ENCODE data around the gene PHACTR4.
"Not testable (repeated sequence)": the region's sequence is repeated elsewhere in the genome, so short reads cannot be mapped to it uniquely, and the experiment has no call there.

PHACTR4 gene

DNA sequence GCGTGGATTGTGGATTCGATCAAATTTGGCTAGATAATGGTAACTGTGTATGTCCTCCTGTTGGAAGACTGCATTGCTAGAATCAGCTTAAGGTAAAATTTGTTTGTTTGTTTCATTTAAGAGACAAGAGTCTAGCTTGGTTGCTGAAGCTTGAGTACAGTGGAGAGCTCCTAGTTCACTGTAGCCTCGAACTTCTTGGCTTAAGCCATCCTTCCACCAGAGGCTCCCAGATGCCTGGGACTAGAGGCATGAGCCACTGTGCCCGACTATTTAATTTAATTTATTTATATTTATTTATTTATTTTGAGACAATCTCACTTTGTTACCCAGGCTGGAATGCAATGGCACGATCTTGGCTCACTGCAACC, 1.5 kb downstream of the PHACTR4 start:
- DNase-seq (ENCODE audit: low read depth) = no peak

DNA sequence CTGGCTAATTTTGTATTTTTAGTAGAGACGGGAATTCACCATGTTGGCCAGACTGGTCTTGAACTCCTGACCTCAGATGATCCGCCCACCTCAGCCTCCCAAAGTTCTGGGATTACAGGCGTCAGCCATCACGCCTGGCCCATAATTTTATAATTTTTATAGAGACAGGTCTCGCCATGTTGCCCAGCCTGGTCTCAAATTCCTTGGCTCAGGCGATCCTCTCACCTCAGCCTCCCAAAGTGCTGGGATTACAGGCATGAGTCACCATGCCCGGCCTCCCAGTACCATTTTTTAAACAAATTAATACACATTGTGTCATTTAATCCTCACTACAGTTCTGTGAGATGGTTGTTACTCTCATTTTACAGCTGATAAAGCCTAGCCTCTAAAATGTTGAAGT, 3.9 kb downstream of the PHACTR4 start:
- DNase-seq (ENCODE audit: low read depth) = not testable (repeated sequence)

DNA sequence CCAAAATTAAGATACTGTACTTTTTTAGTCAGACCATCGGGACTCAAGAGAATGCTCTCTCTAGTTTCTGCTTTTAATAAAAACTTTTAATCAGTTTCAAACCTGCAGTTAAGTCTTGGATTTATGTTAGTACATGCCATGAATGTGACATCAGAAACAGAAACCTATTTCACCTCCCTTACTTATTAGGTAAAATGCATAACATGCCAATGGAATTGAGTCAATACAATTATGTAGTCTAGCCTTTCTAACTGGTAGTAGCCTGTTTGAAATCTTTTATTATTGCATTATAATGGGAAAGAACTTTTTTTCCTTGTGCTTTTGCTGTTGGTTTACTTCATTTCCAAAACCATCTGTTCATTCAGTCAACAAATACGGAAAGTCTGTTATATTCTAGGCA, 4.8 kb downstream of the PHACTR4 start:
- DNase-seq (ENCODE audit: low read depth) = no peak

- not testable (repeated sequence) for DNase-seq (ENCODE audit: low read depth)
These were observed 6.1 kb downstream of the PHACTR4 start for GRCh38 chr1:28375598-28375997.

GRCh38 chr1:28376195-28376594, 6.7 kb downstream of the PHACTR4 start:
- not testable (repeated sequence) for DNase-seq (ENCODE audit: low read depth)

GRCh38 chr1:28378906-28379305, 9.4 kb downstream of the PHACTR4 start:
- DNase-seq (ENCODE audit: low read depth) = no peak

DNA sequence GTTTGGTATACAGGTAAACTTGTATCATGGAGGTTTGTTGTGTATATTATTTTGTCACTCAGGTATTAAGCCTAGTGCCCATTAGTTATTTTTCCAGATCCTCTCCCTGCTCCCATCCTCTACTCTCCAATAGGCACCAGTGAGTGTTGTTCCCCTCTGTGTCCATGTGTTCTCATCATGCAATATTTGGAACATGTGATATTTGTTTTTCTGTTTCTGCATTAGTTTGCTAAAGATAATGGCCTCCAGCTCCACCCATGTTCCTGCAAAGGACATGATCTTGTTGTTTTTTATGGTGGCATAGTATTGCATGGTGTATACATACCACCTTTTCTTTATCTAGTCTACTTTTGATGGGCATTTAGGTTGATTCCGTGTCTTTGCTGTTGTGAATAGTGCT, 10.9 kb downstream of the PHACTR4 start:
- DNase-seq (ENCODE audit: low read depth) = no peak

DNA sequence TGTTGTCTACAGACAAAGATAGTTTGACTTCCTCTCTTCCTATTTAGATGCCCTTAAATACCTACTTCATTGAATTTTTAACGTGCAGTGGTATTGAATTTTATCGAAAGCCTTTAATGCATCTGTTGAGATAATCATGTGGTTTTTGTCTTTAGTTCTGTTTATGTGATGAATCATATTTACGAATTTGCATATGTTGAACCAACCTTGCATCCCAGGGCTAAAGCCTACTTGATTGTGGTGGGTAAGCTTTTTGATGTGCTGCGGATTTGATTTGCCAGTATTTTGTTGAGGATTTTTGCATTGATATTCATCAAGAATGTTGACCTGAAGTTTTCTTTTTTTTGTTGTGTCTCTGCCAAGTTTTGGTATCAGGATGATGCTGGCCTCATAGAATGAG, 14.2 kb downstream of the PHACTR4 start:
- DNase-seq (ENCODE audit: low read depth) = not testable (repeated sequence)

DNA sequence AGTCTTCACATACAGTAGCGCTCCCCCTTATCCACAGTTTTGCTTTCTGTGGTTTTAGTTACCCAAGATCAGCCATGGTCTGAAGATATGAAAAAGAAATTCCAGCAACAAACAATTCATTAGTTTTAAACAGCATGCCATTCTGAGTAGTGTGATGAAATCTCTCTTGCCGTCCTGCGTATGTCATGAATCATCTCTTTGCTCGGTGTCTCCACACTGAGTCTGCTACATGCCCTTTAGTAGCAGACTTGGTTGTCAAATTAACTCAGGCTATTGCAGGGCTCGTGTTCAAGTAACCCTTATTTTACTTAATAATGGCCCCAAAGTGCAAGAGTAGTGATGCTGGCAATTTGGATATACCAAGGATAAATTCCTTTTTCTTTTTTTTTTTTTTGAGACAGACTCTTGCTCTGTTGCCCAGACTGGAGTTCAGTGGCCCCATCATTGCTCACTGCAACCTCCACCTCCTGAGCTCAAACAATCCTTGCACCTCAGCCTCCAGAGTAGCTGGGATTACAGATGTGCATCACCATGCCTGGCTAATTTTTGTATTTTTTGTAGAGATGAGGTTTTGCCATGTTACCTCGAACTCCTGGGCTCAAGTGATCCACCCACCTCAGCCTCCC, 22.6 kb downstream of the PHACTR4 start:
- DNase-seq (ENCODE audit: low read depth) = peak; percentile 78

DNA sequence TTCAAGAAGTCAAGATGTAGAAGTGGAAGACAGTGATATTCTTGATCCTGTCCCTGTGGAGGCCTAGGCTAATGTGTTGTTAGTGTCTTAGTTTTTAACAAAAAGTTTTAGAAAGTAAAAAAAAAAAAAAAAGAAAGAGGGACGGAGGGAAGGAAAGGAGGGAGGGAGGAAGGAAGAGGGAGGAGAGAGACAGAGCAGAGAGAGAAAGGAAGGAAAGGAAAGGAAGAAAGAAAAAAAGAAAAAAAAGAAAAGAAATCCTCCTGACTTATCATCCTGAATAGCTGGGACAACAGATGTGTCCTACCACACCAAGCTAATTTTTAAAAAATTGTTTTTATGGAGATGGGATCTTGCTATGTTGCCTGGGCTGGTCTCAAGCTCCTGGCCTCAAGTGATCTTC, 24.6 kb downstream of the PHACTR4 start:
- DNase-seq (ENCODE audit: low read depth) = no peak

DNA sequence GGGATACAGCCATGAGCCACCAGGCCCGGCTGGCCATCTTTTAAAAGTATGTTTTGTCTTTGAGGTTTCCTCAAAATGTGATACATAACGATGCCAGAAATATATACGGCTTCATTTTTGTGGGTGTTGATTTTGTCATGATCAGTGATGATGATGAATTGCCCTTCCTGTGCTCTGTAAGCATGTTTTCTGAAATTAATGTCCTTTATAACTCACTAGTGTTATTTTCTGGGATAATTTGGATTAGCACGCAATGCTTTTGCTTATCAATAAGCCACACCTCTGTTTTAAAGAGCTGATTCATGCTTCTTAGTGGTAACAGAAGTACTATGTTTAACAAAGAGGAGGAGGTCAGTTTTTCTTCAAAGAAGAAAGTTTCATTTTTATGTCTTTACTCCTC, 25.6 kb downstream of the PHACTR4 start:
- no peak for DNase-seq (ENCODE audit: low read depth)

GRCh38 chr1:28401760-28402159, 32.2 kb downstream of the PHACTR4 start:
- no peak for DNase-seq (ENCODE audit: low read depth)

- DNase-seq (ENCODE audit: low read depth) = no peak
These were observed 39.5 kb downstream of the PHACTR4 start for GRCh38 chr1:28409090-28409489.

GRCh38 chr1:28411656-28412055, 42.1 kb downstream of the PHACTR4 start:
- no peak for DNase-seq (ENCODE audit: low read depth)

- DNase-seq (ENCODE audit: low read depth) = no peak
These were observed 43.2 kb downstream of the PHACTR4 start for GRCh38 chr1:28412731-28413130.

DNA sequence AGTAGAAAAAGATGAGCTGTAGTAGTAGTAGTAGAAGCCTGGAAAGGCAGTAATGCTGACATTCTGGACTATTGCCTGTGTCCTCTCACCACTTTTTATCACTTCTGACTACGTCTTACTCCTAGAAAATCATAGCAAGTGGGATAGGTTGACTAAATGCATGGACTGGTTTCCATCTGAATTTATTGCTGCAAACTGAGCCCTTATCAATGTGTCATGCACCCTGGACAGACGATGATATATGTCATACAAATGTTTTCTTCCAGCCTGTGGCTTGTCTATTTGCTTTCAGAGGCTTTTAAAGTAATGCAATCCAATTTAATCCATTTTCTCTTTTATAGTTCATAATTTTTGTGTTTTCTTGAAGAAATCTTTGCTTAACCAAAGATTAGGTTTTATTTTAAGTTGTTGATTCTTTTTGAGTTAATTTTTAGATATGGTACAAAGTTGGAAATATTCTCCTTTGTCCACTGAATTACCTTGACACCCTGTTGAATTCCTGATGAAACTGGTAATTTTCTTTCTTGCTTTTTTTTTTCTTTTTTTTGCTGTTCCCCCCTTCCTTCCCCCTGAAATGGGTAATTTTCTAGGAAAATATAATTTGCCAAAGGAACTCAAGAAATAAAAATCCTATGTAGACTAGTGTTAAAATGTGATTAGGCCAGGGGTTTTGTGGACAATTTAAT, 47.1 kb downstream of the PHACTR4 start:
- DNase-seq (ENCODE audit: low read depth) = no peak

DNA sequence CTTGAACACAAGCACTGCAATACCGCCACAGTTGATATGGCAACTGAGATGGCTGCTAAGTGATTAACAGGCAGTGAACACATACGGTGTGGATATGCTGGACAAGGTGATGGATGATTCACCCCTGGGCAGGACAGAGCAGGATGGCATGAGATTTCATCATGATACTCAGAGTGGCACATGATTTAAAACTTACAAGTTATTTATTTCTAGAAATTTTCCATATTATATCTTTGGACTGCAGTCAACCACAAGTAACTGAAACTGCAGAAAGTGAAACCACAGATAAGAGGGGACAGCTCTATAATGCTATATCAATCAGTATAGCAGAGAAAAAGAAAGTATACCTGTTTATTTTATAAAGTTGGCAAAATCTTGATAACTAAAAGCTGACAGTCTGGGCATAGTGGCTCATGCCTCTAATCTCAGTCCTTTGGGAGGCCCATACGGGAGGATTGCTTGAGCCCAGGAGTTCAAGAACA, 47.9 kb downstream of the PHACTR4 start:
- peak; percentile 84 for DNase-seq (ENCODE audit: low read depth)

DNA sequence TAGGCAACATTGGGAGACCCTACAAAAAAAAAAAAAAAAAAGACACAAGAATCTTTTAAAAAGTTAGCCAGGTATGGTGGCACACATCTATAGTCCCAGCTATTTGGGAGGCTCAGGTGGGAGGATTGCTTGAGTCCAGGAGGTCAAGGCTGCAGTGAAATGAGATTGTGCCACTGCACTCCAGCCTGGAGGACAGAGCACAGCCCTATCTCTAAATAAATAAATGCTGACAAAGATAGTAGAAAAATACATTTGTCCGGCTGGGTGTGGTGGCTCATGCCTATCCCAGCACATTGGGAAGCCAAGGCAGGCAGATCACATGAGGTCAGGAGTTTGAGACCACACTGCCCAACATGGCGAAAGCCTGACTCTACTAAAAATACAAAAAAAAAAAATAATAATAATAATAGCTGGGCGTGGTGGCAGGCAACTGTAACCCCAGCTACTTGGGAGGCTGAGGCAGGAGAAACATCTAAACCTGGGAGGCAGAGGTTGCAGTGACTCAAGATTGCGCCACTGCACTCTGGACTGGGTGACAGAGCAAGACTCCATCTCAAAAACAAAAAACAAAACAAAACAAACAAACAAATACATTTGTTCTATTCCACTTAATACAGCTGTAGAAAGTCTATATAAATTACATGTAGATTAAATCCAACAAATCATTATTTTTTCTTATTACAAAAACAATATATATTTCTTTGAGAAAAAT, 48.5 kb downstream of the PHACTR4 start:
- DNase-seq (ENCODE audit: low read depth) = no peak

- DNase-seq (ENCODE audit: low read depth) = no peak
These were observed 52.2 kb downstream of the PHACTR4 start for GRCh38 chr1:28421744-28422143.

GRCh38 chr1:28426831-28427230, 57.3 kb downstream of the PHACTR4 start:
- DNase-seq (ENCODE audit: low read depth) = no peak

- DNase-seq (ENCODE audit: low read depth) = no peak
These were observed 58.5 kb downstream of the PHACTR4 start for GRCh38 chr1:28428012-28428411.

GRCh38 chr1:28428990-28429520, 59.5 kb downstream of the PHACTR4 start:
- DNase-seq (ENCODE audit: low read depth) = no peak

- DNase-seq (ENCODE audit: low read depth) = no peak
These were observed 66.8 kb downstream of the PHACTR4 start for GRCh38 chr1:28436211-28436769.
